ENCODE measurements around the gene SLC25A13.

DNA sequence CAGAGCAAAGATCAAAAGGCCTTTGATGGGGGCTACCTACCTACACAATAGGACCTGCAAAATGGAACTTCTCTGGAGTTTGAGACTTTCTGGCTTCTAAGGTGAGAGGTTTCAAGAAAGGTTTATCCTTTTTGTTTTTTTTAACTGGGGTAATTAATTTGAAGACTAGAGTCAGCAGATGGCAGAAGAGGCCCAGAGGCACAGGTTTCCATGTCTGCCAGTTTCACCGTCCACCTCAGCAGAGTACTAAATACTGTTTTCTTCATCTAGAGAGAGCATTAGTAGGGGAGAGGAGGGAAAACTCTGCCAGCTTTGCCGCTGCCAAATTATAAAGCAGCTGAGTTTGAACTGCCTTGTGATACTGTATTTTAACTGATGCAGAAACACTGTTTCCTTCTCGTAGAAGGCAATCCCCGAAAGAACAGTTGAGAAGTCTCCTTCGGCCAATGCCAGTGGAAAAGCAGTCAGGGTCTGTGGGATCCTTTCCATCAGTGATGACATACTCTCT lies 138.7 kb downstream of the SLC25A13 start:
- TF ChIP-seq POLR2AphosphoS5 (IDR thresholded peaks at IDR 0.05; ENCODE audit: low read depth, low read length) (no peak), SIN3A (IDR thresholded peaks at IDR 0.05; ENCODE audit: borderline replicate concordance, insufficient read depth, low read length) (no peak)
- TF ChIP-seq, protein P1, sequence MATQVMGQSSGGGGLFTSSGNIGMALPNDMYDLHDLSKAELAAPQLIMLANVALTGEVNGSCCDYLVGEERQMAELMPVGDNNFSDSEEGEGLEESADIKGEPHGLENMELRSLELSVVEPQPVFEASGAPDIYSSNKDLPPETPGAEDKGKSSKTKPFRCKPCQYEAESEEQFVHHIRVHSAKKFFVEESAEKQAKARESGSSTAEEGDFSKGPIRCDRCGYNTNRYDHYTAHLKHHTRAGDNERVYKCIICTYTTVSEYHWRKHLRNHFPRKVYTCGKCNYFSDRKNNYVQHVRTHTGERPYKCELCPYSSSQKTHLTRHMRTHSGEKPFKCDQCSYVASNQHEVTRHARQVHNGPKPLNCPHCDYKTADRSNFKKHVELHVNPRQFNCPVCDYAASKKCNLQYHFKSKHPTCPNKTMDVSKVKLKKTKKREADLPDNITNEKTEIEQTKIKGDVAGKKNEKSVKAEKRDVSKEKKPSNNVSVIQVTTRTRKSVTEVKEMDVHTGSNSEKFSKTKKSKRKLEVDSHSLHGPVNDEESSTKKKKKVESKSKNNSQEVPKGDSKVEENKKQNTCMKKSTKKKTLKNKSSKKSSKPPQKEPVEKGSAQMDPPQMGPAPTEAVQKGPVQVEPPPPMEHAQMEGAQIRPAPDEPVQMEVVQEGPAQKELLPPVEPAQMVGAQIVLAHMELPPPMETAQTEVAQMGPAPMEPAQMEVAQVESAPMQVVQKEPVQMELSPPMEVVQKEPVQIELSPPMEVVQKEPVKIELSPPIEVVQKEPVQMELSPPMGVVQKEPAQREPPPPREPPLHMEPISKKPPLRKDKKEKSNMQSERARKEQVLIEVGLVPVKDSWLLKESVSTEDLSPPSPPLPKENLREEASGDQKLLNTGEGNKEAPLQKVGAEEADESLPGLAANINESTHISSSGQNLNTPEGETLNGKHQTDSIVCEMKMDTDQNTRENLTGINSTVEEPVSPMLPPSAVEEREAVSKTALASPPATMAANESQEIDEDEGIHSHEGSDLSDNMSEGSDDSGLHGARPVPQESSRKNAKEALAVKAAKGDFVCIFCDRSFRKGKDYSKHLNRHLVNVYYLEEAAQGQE (IDR thresholded peaks at IDR 0.05; ENCODE audit: insufficient read depth in 1 of 2, low read depth in 2 of 2, low read length in 2 of 2), result no peak

All from PFSK-1 (cell line).